Naive thymus-derived CD8-positive, alpha-beta T cell (primary cell): ENCODE data around the gene RNU11. TPM values are rescaled to one million over a fixed set of nuclear protein-coding genes. Genes with fewer than 3 reads are reported as not detected.
"Not testable (repeated sequence)": the region's sequence is repeated elsewhere in the genome, so short reads cannot be mapped to it uniquely, and the experiment has no call there.

Source experiments
- ATAC-seq, 2 donors: fragments of 150-1000 bp; cut with Tn5 transposase in 1 of 2; sonication (Bioruptor Pico), chemical (Tn5 transposase) in 1 of 2; 1 replicate in 1 of 2; 2 replicates in 1 of 2; pipeline ENCODE4 v1.10.0; 2021; ENCODE audit warnings: mild to moderate bottlenecking in 2 of 2, moderate library complexity in 2 of 2
- POLR2A ChIA-PET: fragments of 350-600 bp; sonication (Branson Sonifier 250); formaldehyde crosslinking; loops from one replicate; lab custom pipeline; 2021; ENCODE audit warnings: antibody characterized with exemption; lab: Charles Lee
- DNase-seq, 10 donors: peaks; one replicate each; pipeline versions ENCODE4 v3.0.0 to v3.0.0-alpha.2; 2020 to 2022
- H3K27ac Mint-ChIP-seq, 10 donors: one replicate each; pipeline ENCODE4 v1.8.0; 2020 to 2022; ENCODE audit warnings: mild to moderate bottlenecking in 10 of 10, mixed read lengths in 10 of 10, moderate library complexity in 4 of 10, inconsistent platforms in 1 of 10
- H3K27me3 Mint-ChIP-seq, 5 donors: one replicate each; pipeline ENCODE4 v1.8.0; 2021 to 2022; ENCODE audit warnings: mixed read lengths in 5 of 5
- H3K36me3 Mint-ChIP-seq, 3 donors: one replicate each; pipeline ENCODE4 v1.8.0; 2020 to 2022; ENCODE audit warnings: mixed read lengths in 3 of 3, mild to moderate bottlenecking in 2 of 3, inconsistent platforms in 1 of 3
- H3K4me1 Mint-ChIP-seq, 4 donors: one replicate each; pipeline ENCODE4 v1.8.0; 2021 to 2022; ENCODE audit warnings: mixed read lengths in 4 of 4
- H3K4me3 Mint-ChIP-seq, 10 donors: one replicate each; pipeline ENCODE4 v1.8.0; 2020 to 2022; ENCODE audit warnings: mild to moderate bottlenecking in 10 of 10, mixed read lengths in 10 of 10, moderate library complexity in 6 of 10, inconsistent platforms in 1 of 10
- H3K9me3 Mint-ChIP-seq, 9 donors: one replicate each; pipeline ENCODE4 v1.8.0; 2020 to 2022; ENCODE audit warnings: mixed read lengths in 9 of 9, mild to moderate bottlenecking in 3 of 9, inconsistent platforms in 1 of 9, moderate library complexity in 1 of 9
- polyA plus RNA-seq, 3 donors: library from polyadenylated mRNA; unstranded; fragments of 300-500 nt; fragmentation: Illumina TruSeq; gene quantifications; one replicate each; pipeline ENCODE4 v1.2.3, GENCODE V29; 2021
- total RNA-seq, 8 experiments: library from RNA in 2 of 8; stranded (reverse) in 2 of 8; gene quantifications; one replicate each; pipeline ENCODE4 v1.2.3 and lab custom pipeline; 2021 to 2026

Gene RNU11
- total and polyA plus RNA-seq, 5 experiments from 2014 or later, result not detected

GRCh38 chr1:28668191-28668955 lies 20.0 kb downstream of the RNU11 start, which contains the start of gene GMEB1:
Gene GMEB1, plus strand, starts transcription at chr1:28668784. Its CDS starts 14,829 bp downstream, at chr1:28683613.
- H3K4me3 Mint-ChIP-seq, result peak within 1 kb of the TSS; percentile 84 to 98 (median 94)
- POLR2A ChIA-PET, result interaction anchor here (0.5 to 6.5 kb wide), 23 partner anchors 9 to 997 kb away, joined by 3 to 166 read pairs (median 4); partner anchors contain the start of genes ATP5IF1, MED18, RCC1 and RNU11
- no peaks in the 10 kb centered on the region for H3K27me3 Mint-ChIP-seq

GRCh38 chr1:28668956-28669723 lies 20.7 kb downstream of the RNU11 start:
- Mint-ChIP-seq H3K9me3 (no peaks in the 10 kb centered on the region), H3K27me3 (no peaks in the 10 kb centered on the region), H3K27ac (peak overlapping the region; percentile 90 to 99 (median 98)), H3K36me3 (peaks cover 0 to 5% (median 0%) of the 10 kb centered on the region in 3 donors), H3K4me1 (peaks cover 12 to 31% (median 24%) of the 10 kb centered on the region in 4 donors), H3K4me3 (peak overlapping the region; percentile 84 to 98 (median 94))
- peak in 9 of 10 donors; percentile 12 to 75 (median 32) for DNase-seq
- POLR2A ChIA-PET, result interaction anchor here (0.5 to 6.5 kb wide), 24 partner anchors 8 to 998 kb away, joined by 3 to 166 read pairs (median 4); partner anchors contain the start of genes ATP5IF1, RCC1, RNU11 and SESN2
- peak; percentile 68 to 73 for ATAC-seq

More at GRCh38 chr1:28668191-28668955, 20.0 kb downstream of the RNU11 start, which contains the start of gene GMEB1:
- peaks cover 12 to 31% (median 24%) of the 10 kb centered on the region in 4 donors for H3K4me1 Mint-ChIP-seq
- DNase-seq (peak; percentile 67 to 91 (median 82)), ATAC-seq (peak; percentile 71 to 72)
- H3K27ac Mint-ChIP-seq, result peak within 1 kb of the TSS; percentile 90 to 100 (median 98)
- no peaks in the 10 kb centered on the region for H3K9me3 Mint-ChIP-seq
- no peaks in the 10 kb centered on the region for H3K36me3 Mint-ChIP-seq

- no peaks in the 10 kb centered on the region for H3K9me3 Mint-ChIP-seq
- H3K4me1 Mint-ChIP-seq, result peaks cover 7 to 26% (median 23%) of the 10 kb centered on the region in 4 donors
- H3K27me3 Mint-ChIP-seq, result no peaks in the 10 kb centered on the region
- H3K4me3 Mint-ChIP-seq, result no peak overlapping the region
- H3K27ac Mint-ChIP-seq, result peak overlapping the region in 3 of 10 donors; percentile 71 to 75 (median 74)
- peaks cover 0 to 11% (median 0%) of the 10 kb centered on the region in 3 donors for H3K36me3 Mint-ChIP-seq
- no peak for DNase-seq
- ATAC-seq, result no peak
- POLR2A ChIA-PET, result interaction anchor here (0.7 to 6.5 kb wide), 6 partner anchors 11 to 107 kb away, joined by 3 to 166 read pairs (median 12); partner anchors contain the start of genes RNU11 and YTHDF2
Measured at GRCh38 chr1:28671254-28671780, 22.9 kb downstream of the RNU11 start.

DNA sequence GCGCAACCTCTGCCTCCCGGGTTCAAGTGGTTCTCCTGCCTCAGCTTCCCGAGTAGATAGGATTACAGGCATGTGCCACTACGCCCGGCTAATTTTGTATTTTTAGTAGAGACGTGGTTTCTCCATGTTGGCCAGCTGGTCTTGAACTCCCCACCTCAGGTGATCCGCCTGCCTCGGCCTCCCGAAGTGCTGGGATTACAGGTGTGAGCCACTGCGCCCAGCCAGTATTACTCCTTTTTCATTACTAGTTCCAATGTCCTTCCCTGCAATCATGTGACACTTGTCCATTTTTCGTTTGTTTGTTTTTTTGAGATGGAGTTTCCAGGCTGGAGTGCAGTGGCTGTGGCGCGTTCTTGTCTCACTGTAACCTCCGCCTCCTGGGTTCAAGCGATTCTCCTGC lies 24.6 kb downstream of the RNU11 start:
- POLR2A ChIA-PET, result interaction anchor here (0.7 kb wide), 2 partner anchors 14 to 29 kb away, joined by 3 to 7 read pairs; no protein-coding TSS in a partner anchor
- not testable (repeated sequence) for H3K27me3 Mint-ChIP-seq, DNase-seq, H3K9me3 Mint-ChIP-seq, ATAC-seq, H3K4me3 Mint-ChIP-seq
- H3K4me1 Mint-ChIP-seq, result peaks cover 6 to 25% (median 23%) of the 10 kb centered on the region in 4 donors
- peaks cover 0 to 13% (median 0%) of the 10 kb centered on the region in 3 donors for H3K36me3 Mint-ChIP-seq
- peak overlapping the region in 2 of 10 donors; percentile 29 to 37 for H3K27ac Mint-ChIP-seq

DNA sequence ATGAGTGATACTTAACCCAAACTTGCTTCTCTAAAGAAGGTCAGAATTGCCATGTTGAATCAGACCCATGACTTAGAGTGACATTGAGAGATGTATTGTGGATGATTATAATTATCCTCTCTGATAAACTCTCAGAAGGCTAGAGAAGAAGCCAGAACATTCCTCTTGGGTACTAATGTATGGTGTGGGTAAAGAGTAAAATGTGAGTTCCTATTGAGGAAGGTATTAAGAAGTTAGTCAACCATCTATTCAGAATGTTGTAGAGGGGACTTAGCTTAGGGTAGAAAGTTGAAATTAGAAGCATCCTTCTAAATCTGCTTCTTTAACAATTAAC lies 27.5 kb downstream of the RNU11 start:
- POLR2A ChIA-PET, result interaction anchor here (0.7 kb wide), 1 partner anchor 33 kb away, joined by 3 read pairs; the partner anchor contains the start of gene TAF12
- H3K27ac Mint-ChIP-seq, result no peak overlapping the region
- peaks cover 0 to 16% (median 0%) of the 10 kb centered on the region in 3 donors for H3K36me3 Mint-ChIP-seq

GRCh38 chr1:28680151-28680550 lies 31.8 kb downstream of the RNU11 start:
- peaks cover 0 to 46% (median 5%) of the 10 kb centered on the region in 3 donors for H3K36me3 Mint-ChIP-seq
- ATAC-seq (no peak), DNase-seq (no peak)
- H3K4me3 Mint-ChIP-seq, result no peak overlapping the region
- H3K9me3 Mint-ChIP-seq, result no peaks in the 10 kb centered on the region
- H3K4me1 Mint-ChIP-seq, result peaks cover 0 to 10% (median 3%) of the 10 kb centered on the region in 4 donors
- POLR2A ChIA-PET, result interaction anchor here (0.7 kb wide), 1 partner anchor 38 kb away, joined by 3 read pairs; no protein-coding TSS in a partner anchor
- no peaks in the 10 kb centered on the region for H3K27me3 Mint-ChIP-seq
- H3K27ac Mint-ChIP-seq, result no peak overlapping the region

More for the DNA sequence above, 27.5 kb downstream of the RNU11 start:
- Mint-ChIP-seq H3K4me3 (no peak overlapping the region), H3K9me3 (no peaks in the 10 kb centered on the region), H3K27me3 (no peaks in the 10 kb centered on the region), H3K4me1 (peaks cover 0 to 15% (median 4%) of the 10 kb centered on the region in 4 donors)
- DNase-seq, result no peak
- ATAC-seq, result no peak

DNA sequence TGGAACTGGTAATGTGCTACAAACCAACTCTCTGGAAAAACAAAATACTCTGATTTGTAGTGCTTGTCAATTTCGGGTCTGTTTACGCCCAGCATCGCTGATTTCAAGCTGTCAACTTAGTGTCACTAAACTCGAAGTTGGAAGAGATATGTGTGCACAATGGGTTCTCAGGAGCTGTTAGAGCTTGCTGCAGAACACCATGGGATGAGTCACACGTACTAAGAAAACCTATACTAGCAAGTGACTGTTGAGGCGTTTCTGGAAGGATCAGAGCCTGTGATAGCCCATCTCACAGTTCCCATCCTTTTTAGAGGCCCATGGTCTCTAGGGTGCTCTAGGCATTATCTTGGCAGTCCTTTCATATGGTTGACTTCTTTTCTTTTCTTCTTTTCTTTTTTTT lies 34.4 kb downstream of the RNU11 start:
- H3K4me3 Mint-ChIP-seq, result no peak overlapping the region
- no peaks in the 10 kb centered on the region for H3K27me3 Mint-ChIP-seq

GRCh38 chr1:28684937-28685336 lies 36.5 kb downstream of the RNU11 start:
- H3K27ac Mint-ChIP-seq, result no peak overlapping the region
- DNase-seq (no peak), ATAC-seq (no peak)
- peaks cover 2 to 12% (median 9%) of the 10 kb centered on the region in 4 donors for H3K4me1 Mint-ChIP-seq
- POLR2A ChIA-PET, result interaction anchor here (0.6 to 0.7 kb wide), 2 partner anchors 41 to 191 kb away, joined by 3 read pairs; no protein-coding TSS in a partner anchor
- no peaks in the 10 kb centered on the region for H3K9me3 Mint-ChIP-seq
- no peaks in the 10 kb centered on the region for H3K27me3 Mint-ChIP-seq
- H3K4me3 Mint-ChIP-seq, result no peak overlapping the region
- peaks cover 0 to 74% (median 9%) of the 10 kb centered on the region in 3 donors for H3K36me3 Mint-ChIP-seq

More for the DNA sequence above, 34.4 kb downstream of the RNU11 start:
- DNase-seq (no peak), ATAC-seq (no peak)
- peaks cover 2 to 13% (median 9%) of the 10 kb centered on the region in 4 donors for H3K4me1 Mint-ChIP-seq
- H3K9me3 Mint-ChIP-seq, result no peaks in the 10 kb centered on the region
- POLR2A ChIA-PET, result interaction anchor here (0.9 kb wide), 1 partner anchor 40 kb away, joined by 4 read pairs; the partner anchor contains the start of gene TAF12
- H3K27ac Mint-ChIP-seq, result no peak overlapping the region
- H3K36me3 Mint-ChIP-seq, result peaks cover 0 to 59% (median 9%) of the 10 kb centered on the region in 3 donors

DNA sequence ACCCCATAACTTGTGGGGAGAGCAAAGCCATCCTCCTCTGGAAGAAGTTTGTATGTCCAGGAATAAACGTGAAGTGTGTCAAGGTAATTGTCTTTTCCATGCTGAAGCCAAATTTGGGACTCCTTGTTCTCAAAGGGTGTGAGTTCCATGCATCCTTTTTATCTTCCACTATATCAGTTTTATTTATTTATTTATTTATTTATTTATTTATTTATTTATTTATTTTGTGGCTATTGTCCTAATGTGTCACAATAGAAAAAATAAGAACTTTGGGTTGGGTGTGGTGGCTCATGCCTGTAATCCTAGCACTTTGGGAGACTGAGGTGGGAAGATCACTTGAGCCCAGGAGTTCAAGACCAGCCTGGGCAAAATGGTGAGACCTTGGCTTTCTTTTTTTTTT lies 43.2 kb downstream of the RNU11 start:
- ATAC-seq, H3K4me3 Mint-ChIP-seq, H3K27me3 Mint-ChIP-seq, DNase-seq, H3K4me1 Mint-ChIP-seq, H3K9me3 Mint-ChIP-seq: not testable (repeated sequence)
- POLR2A ChIA-PET, result interaction anchor here (0.7 kb wide), 2 partner anchors 42 to 848 kb away, joined by 3 to 5 read pairs; no protein-coding TSS in a partner anchor
- peaks cover 5 to 69% (median 15%) of the 10 kb centered on the region in 3 donors for H3K36me3 Mint-ChIP-seq
- peak overlapping the region in 1 of 10 donors; percentile 7 for H3K27ac Mint-ChIP-seq
